Skeletal muscle cell (primary cell): ENCODE results near the gene ERC2.
A peak's percentile ranks its signal among the peaks of the same experiment; 100 is the strongest.

Source experiments
- DNase-seq: peaks from one replicate; pipeline ENCODE4 v3.0.0-alpha.2; 2010; ENCODE audit warnings: low read depth
- H3K4me3 ChIP-seq: 2 replicates; pipeline ENCODE4 v1.5.1; 2011; ENCODE audit warnings: low read depth, mild to moderate bottlenecking, control low read depth, low read length, moderate library complexity

ERC2 gene

DNA sequence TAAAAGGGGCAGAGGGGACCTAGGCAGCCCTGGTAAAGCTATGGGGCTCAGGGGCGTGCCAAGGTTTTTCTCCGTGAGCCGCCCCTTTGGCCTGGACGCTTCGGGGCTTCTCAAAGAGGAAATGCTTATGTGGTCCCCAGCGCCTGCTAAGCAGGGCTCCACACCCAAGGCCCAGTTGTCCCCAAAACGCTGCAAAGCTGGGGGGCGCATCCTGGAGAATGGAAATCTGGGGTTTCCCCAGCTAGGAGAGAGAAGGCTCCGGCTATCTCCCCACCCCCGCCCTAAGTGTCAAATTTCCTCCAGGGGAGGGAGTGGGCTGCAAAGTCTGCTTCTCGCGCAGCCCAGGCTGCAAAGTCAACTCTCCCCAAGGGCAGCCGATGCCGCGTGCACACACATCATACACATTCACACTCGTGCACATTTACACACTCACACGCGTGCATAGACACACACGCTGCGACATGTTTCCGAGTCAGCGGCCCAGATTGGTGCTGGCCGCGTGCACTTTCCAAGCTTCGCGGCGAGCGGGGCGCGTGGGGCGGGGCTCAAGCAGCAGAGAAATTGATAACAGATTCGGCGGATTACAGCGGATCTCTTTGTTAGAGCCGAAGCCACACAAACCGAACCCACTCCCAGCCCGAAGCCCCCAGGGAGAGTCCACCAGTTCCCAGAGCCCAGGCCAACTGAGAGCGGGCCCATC lies 985.6 kb downstream of the ERC2 start:
- H3K4me3 ChIP-seq, result peak overlapping the region; percentile 95
- no peak for DNase-seq

DNA sequence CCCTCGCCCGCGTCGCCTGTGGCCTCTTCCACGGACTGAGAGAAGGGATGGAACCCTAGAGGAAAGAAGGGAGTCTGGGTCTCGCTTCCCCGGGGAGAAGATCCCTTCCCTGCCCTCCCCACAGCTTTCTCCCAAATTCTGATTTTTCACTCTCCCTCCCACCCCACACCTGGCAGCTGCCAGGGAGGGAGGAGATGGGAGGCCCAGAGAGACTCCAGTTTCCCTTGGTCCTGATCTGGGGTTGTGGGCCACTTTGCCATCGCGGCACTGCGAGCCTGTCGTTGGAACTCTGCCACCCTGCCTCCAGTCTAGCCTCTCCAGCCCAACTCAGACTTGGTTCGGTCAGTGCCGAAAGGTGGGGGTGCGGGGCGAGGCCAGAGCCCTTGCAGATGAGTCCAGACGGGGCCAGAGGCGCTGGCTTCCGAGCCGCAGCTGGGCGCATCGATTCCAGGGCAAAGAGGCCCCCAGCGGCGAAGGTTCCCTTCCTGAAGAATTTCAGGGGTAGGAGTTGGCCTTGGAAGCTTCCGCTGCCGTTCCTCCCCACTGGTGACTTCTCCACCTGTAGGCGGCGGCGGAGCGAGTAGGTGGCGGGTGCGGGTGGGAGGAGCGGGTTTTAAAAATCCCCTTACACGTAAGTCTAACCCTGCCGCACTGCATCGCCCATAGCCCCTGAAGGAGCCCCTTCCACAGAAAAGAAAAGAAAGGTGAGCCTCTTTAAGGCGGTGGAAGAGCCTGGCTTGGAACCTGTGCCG lies 986.3 kb downstream of the ERC2 start:
- H3K4me3 ChIP-seq, result peak overlapping the region; percentile 95
- DNase-seq, result no peak

DNA sequence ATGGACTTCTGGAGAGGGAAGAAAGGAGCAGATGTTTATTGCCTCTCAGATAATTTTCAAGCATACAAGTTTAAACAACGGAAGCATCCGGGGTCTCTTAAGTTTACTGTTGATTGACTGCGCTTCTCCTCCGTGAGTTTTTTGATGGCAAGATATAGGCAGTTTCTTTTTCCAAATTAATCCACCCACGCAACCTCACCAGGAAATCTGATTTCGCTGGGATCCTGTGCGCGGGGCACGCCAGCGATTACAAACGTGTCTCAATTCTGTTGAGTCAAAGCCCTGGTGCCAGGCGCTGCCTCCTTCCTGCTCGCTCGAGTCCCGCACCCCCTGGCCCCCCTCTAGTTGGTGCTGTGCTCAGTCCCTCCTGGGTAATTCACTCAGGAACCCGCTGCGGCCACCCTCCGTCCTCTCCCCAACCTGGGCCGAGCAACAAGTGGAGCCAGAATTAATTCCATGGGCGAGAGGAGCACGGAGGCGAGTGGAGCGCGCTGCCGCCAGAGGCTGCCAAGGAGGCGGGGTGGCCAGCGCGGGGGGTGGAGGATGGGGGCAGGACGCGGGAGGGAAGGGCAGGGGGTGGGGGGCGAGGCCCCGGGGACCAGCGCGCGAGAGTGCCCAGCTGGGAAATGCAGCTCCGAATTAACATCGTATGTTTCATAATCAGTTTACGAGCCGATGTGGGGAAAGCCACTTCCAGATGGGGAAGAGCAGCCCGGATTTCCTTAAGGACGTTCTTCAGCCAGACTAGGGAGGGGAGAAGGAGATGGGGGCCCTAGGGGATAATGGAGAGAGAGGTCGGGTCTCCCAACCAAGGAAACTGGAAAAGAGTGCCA lies 987.1 kb downstream of the ERC2 start:
- peak overlapping the region; percentile 95 for H3K4me3 ChIP-seq
- no peak for DNase-seq

DNA sequence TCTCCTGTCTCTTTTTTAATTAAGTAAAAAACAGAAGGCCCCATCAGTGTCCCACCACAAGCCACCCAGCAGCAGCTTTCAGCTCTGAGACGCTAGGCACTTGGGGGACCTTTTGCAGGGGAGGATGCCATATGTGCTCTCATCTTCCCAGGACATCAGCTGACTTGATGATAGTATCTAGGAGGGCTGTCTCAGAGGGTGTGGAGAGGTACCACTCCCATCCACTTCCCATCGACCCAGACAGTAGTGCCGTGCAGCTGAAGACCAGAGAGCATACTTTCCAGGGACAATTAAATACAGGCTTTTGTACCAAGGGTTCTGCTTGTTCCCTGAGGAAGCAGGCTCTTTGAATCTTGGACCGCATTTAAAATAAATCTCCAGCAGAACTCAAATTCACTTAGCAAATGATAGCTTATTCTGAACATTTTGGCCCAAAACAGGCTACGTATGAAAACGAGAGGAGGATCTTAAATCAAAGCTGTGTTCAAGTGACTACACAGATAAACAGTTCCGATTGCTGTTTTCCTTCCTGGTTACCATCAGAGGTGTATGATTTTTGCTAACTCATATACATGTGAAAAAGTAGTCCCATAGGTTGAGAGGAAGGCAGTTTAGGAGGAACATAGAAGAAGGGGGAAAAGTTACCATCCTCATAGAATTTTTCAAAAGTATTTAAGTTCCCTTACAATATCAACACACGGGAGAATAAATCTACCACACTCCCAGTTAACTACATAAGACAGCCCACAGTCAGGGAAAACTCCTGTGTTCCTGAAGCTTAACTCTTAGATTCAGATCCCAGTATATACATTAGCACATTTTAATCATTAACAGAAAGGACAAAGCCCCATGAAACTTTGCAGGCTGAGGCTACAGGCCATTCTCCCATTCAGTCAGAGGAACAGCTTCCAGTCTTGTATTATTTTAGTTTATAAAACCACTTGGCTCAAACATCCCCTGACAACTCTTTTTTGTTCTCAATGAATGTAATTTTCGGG lies 990.7 kb downstream of the ERC2 start:
- peak overlapping the region; percentile 95 for H3K4me3 ChIP-seq
- DNase-seq, result no peak

DNA sequence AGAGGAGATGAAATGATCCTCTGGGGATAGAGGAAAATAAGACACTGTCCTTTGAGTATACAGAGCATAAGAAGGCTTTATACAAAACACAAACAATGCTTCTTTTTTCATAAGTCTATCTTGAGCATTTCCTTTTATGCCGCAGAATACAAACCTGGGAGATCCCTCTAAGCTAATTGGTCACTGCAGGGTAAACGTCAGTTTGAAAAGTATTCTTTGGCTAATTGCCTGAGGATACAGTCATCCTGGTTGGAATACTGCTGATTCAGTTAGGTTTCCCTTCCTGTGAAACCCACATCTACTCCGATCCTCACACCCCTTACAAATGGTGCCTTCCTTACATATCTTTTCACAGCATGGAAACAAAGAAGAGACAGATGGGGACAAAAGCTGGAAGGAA lies 991.8 kb downstream of the ERC2 start:
- peak; percentile 75 for DNase-seq
- H3K4me3 ChIP-seq, result no peak overlapping the region

DNA sequence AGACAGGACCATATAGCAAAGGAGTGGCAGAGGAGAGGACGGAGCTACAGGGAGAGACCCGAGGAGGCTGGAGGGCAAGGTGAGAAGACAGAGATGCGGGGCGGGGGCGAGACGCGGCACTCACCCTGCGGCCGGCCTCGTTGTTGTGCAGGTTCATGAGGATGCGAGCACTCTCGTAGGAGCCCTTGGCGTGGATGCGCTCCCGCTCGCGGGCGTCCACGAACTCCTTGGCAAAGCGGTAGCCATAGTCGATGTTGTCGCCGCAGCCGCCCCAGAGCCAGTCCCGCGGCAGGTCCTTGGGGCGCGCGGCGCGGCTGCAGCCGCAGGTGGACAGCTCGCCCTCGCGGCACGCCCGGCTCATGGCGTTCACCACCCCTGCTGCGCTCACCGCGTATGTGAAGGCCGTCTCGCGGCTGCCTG lies 994.0 kb downstream of the ERC2 start:
- no peak for DNase-seq
- no peak overlapping the region for H3K4me3 ChIP-seq

DNA sequence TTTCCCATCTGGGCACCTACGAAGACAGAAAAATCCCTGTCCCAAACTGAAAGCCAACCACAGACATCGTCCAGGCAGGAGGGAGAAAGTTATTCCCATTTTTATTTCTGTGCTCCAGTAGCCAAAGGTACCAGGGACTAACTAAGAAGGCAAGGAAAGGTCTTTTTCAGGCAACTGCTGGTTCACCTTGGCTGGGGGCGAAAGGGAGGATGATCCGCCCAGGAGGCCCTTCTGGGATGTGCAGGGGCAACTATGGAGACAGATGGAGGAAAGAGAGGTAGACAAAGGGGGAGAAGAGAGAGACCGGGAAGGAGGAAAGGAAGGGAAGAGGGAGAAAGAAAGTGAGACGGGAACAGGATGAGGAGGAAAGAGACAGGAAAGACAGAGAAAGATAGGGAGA lies 994.5 kb downstream of the ERC2 start:
- no peak for DNase-seq
- no peak overlapping the region for H3K4me3 ChIP-seq

DNA sequence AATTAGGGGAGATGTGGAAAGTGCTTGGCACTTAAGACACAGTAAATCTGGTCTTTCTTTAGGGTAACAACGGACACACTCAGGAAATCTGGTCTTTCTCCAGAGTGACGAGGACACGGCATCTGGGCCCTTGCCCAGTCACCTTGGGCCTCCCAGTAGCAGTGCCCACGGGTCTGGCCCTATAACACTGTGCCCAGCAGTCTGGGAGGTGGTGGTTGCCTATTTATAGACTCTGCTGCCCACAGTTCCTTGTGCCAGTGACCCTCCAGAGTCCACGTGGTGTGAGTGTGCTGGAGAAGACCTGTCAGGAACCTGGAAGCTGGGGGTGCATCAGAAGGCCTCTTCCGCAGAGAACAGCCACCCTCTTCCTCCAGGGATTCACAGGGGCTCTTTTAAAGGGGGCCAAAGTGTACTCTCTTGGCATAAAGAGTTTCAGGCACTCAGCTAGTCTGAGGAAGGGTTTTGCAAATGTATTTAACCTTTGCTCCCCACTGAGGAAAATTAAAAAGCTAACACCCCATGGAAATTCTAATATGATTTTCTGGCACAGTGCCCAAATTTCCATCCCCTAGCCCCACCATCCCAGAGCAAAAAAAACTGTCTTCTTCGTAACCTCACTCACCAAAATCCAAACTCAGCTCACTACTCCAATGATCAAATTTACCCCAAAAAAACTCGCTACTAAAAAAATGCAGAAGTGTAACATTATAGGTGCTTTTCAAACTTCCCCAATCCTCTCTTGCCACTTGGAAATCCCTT lies 996.6 kb downstream of the ERC2 start:
- DNase-seq, result no peak
- H3K4me3 ChIP-seq, result no peak overlapping the region

DNA sequence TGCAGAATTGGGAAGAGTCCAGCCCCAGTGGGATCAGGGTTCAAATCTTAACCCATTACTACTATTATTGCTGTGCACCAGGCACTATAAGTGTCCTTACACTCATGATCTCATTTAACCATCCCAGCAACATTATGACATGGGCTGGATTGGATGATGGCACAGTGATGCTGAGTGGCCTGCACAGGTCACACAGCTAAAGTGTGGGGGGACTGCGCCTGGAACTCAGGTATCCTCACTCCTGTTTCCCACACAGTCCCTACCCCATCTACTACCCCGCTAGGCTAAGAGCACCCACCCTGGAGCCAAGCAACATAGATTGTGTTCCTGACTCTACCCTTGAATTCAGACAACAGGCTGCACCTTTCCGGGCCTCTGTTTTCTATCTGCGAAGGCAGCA lies 997.2 kb downstream of the ERC2 start:
- no peak for DNase-seq
- H3K4me3 ChIP-seq, result no peak overlapping the region

DNA sequence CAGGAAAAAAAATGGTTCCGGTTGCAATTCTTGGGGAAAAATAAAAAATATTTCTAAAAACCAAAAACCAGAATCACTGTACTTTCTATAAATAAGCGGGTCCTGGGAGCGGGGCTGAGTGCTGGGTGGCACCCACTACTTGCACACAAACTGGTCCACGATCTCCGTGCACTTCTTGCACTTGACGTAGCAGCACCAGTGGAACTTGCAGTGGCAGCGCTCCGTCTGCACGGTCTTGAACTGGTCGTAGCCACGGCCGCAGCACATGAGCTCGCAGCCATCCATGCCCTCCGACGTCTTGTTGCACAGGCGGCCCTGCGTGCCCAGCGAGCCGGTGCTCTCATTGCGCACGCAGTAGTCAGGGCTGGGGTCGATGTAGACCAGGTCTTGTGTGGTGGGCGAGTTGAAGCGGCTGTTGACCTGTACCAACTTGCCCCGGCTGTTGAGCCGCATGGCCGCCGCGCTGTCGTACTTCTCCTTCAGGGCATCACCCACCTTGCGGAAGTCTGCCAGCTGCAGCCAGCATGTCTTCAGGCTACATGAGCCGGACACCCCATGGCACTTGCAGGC lies 998.2 kb downstream of the ERC2 start:
- DNase-seq, result no peak
- no peak overlapping the region for H3K4me3 ChIP-seq

DNA sequence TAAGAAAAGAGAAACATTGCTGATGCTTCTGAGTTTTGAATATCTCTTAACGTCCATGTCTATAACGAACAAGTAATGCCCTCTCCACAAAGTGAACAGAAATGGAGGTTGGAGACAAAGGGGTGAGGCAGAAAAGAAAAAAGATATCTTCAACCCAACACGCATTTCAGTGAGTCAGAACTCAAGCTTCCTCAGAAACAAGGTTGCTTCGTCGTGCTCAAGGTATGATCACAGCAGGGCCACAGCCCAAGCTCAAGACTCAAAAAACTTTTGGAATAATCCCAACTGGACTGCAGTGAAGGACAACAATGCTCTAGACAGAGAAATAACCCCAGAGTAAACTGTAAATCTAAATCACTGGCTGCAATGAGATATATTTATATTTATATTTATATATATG lies 1000.0 kb downstream of the ERC2 start:
- DNase-seq, result no peak

DNA sequence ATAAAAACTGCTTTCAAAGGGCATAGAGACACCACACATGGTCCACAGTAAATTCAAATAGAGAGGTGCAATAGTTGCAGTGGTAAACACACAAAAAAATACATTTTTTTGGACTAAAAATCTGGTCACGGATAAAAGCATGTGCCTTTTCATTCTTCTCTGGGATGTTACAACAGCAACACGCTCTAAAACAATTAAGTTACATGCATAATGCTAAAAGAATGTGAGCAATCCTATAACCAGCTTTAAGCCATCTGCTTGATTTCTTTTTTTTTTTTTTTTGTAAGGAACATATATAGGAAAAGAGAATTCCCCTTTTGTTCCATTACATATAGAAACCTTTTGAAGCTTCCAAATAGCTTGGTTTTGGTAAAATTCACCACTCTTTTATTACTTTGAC lies 1001.2 kb downstream of the ERC2 start:
- no peak for DNase-seq
- H3K4me3 ChIP-seq, result no peak overlapping the region

More for the DNA sequence above, 1000.0 kb downstream of the ERC2 start:
- H3K4me3 ChIP-seq, result no peak overlapping the region

DNA sequence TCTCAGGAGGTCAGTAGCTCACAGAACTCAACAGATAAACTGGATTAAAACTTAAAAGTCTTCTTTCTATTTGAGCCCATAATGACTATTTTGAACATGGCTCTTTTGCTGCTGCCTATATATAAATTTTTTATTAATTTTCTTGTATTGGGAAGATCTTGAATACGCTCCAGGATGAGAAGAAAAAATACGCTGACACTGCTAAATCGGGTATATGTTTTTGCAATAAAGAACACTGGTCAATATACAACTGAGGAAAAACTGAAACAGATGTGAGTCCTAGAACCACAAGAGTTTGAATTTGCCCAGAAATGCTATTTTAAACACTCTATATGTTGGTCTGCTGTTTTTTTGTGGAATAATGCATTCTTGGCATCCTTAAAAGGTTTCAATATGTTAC lies 1001.7 kb downstream of the ERC2 start:
- no peak for DNase-seq

DNA sequence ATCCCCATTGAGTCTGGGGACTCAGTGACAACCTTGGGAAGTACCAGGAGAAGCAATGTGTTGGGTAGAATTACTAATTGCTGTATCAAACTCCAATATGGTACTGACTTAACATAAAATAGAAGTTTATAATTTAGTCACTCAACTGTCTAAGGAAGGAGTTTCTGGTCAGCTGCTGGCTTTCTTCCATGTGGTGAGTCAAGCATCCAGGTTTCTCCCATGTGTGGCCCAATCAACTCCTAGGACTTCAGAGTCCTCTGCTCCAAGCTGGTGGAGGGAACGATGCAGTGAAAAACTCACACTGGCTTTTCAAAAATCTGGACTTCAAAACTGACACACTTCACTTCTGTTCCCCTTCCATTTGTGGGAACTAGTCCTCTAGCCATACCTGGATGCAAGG lies 1006.4 kb downstream of the ERC2 start:
- peak; percentile 65 for DNase-seq
- no peak overlapping the region for H3K4me3 ChIP-seq

More for the DNA sequence above, 1001.7 kb downstream of the ERC2 start:
- H3K4me3 ChIP-seq, result no peak overlapping the region

DNA sequence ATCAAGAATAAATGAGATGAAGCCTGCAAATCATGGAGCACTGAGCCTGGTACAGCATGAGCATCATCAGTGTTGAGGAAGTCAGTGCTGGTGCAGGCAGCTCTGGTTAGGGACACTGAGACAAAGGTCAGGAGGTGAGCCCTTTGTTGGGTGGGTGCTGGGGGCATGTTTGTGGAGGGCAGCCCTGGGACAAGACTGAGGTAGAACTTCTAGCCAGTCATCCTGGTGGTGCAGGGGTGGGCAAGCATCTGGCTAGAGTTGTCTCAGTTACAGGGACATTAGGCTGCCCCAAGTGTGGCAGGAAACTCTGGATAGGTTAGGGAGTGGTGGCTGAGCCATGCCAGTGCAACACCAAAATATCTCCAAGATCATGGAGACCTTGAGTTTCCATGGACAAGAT lies 1008.4 kb downstream of the ERC2 start:
- DNase-seq, result no peak
- no peak overlapping the region for H3K4me3 ChIP-seq
